NT2/D1 (cell line): ENCODE results near the gene GMDS.

Source experiments
- SUZ12 ChIP-seq: IDR thresholded peaks from 2 replicates; pipeline ENCODE4 v1.6.1; 2011; ENCODE audit not compliant: insufficient read length, insufficient read depth; ENCODE audit errors: extremely low read depth
- YY1 ChIP-seq: IDR thresholded peaks from 2 replicates; pipeline ENCODE4 v1.6.1; 2011; ENCODE audit not compliant: insufficient read length, insufficient read depth
- ZNF274 ChIP-seq: IDR thresholded peaks from 2 replicates; pipeline ENCODE4 v1.6.1; 2011; ENCODE audit warnings: mild to moderate bottlenecking, low read depth, low read length

- TF ChIP-seq ZNF274 (no peak), YY1 (no peak), SUZ12 (no peak)
These were observed 62.2 kb downstream of the GMDS start for GRCh38 chr6:2183246-2183645.
